Measurements from ENCODE around the gene NDUFB11.
"Not testable (repeated sequence)": the region's sequence is repeated elsewhere in the genome, so short reads cannot be mapped to it uniquely, and the experiment has no call there.

Gene NDUFB11

GRCh38 chrX:47146936-47147859 is 2.7 kb upstream of the NDUFB11 start:
- no peak for DNase-seq (ENCODE audit: low spot score)
- peak overlapping the region; percentile 76 for H3K4me3 ChIP-seq

GRCh38 chrX:47146121-47146935 is 1.8 kb upstream of the NDUFB11 start:
- peak overlapping the region; percentile 76 for H3K4me3 ChIP-seq
- no peak for DNase-seq (ENCODE audit: low spot score)
- H3K27ac ChIP-seq: peak overlapping the region; percentile 77 to 96
- no peak for TF ChIP-seq CTCF (IDR thresholded peaks at IDR 0.05)

More at GRCh38 chrX:47146936-47147859, 2.7 kb upstream of the NDUFB11 start:
- TF ChIP-seq CTCF (IDR thresholded peaks at IDR 0.05): no peak
- H3K27ac ChIP-seq: peak overlapping the region; percentile 24 to 96

- no peak for TF ChIP-seq CTCF (IDR thresholded peaks at IDR 0.05)
- Histone ChIP-seq H3K4me3 (peak overlapping the region; percentile 76), H3K27ac (peak overlapping the region; percentile 77 to 96)
- DNase-seq (ENCODE audit: low spot score): no peak
Observed at GRCh38 chrX:47145395-47146120, 1.1 kb upstream of the NDUFB11 start.

GRCh38 chrX:47143894-47144625 is 442 bp downstream of the NDUFB11 start:
- peak; percentile 79 for DNase-seq (ENCODE audit: low spot score)
- Histone ChIP-seq H3K4me3 (peak overlapping the region; percentile 76), H3K27ac (peak overlapping the region; percentile 77 to 96)
- no peak for TF ChIP-seq CTCF (IDR thresholded peaks at IDR 0.05)

GRCh38 chrX:47138171-47138570 is 6.3 kb downstream of the NDUFB11 start:
- no peak overlapping the region for H3K4me3 ChIP-seq
- DNase-seq (ENCODE audit: low spot score): no peak
- no peak for TF ChIP-seq CTCF (IDR thresholded peaks at IDR 0.05)
- no peak overlapping the region for H3K27ac ChIP-seq

GRCh38 chrX:47135650-47136049 is 8.9 kb downstream of the NDUFB11 start:
- DNase-seq (ENCODE audit: low spot score); H3K4me3 ChIP-seq; H3K27ac ChIP-seq: not testable (repeated sequence)
